Loucy (cell line): ENCODE measurements around the gene ENTPD8.

ENCODE experiments used
- H2AFZ ChIP-seq: fragments of 200-600 bp; sonication (generic); 2 replicates; pipeline ENCODE4 v1.6.0; 2016; ENCODE audit warnings: antibody characterized with exemption, mild to moderate bottlenecking, low read length, moderate library complexity
- H3F3A ChIP-seq: fragments of 200-600 bp; 2 replicates; pipeline ENCODE4 v1.6.0; 2016; ENCODE audit warnings: antibody characterized with exemption, low read depth, mild to moderate bottlenecking
- H3K27me3 ChIP-seq: fragments of 200-600 bp; sonication (generic); 2 replicates; pipeline ENCODE4 v1.6.1; 2014; ENCODE audit warnings: low read length, mild to moderate bottlenecking; ENCODE audit not compliant: insufficient read depth, poor library complexity, severe bottlenecking
- H3K36me3 ChIP-seq: fragments of 200-600 bp; sonication (generic); 2 replicates; pipeline ENCODE4 v1.6.1; 2016; ENCODE audit warnings: low read length; ENCODE audit not compliant: insufficient read depth
- H3K4me1 ChIP-seq: fragments of 200-600 bp; sonication (generic); 2 replicates; pipeline ENCODE4 v1.5.1; 2014; ENCODE audit warnings: low read length, mild to moderate bottlenecking; ENCODE audit not compliant: insufficient read depth, poor library complexity, severe bottlenecking
- H3K4me2 ChIP-seq: fragments of 200-600 bp; sonication (generic); 2 replicates; pipeline ENCODE4 v1.6.0; 2014; ENCODE audit warnings: antibody characterized with exemption, low read length, low read depth, mild to moderate bottlenecking; ENCODE audit not compliant: poor library complexity, severe bottlenecking
- H3K4me3 ChIP-seq: fragments of 200-600 bp; sonication (generic); 2 replicates; pipeline ENCODE4 v1.5.1; 2014; ENCODE audit warnings: low read length, mild to moderate bottlenecking, mixed read lengths; ENCODE audit not compliant: poor library complexity, severe bottlenecking
- H3K79me2 ChIP-seq: fragments of 200-600 bp; sonication (generic); 2 replicates; pipeline ENCODE4 v1.6.1; 2014; ENCODE audit warnings: low read length; ENCODE audit not compliant: insufficient read depth
- H3K9ac ChIP-seq: fragments of 200-600 bp; sonication (generic); 2 replicates; pipeline ENCODE4 v1.6.0; 2014; ENCODE audit warnings: mild to moderate bottlenecking, low read depth, low read length, moderate library complexity; ENCODE audit not compliant: poor library complexity, severe bottlenecking
- H3K9me2 ChIP-seq: fragments of 200-600 bp; sonication (generic); replicated peaks from 2 replicates; pipeline ENCODE4 v1.6.1; 2016; ENCODE audit warnings: low read depth, low read length, mixed read lengths
- H3K9me3 ChIP-seq: fragments of 200-600 bp; sonication (generic); 2 replicates; pipeline ENCODE4 v1.6.1; 2014; ENCODE audit warnings: mild to moderate bottlenecking, antibody characterized with exemption, low read length, low read depth; ENCODE audit not compliant: insufficient read depth
- H4K20me1 ChIP-seq: fragments of 200-600 bp; sonication (generic); 2 replicates; pipeline ENCODE4 v1.6.0; 2014; ENCODE audit warnings: antibody characterized with exemption, low read length, mild to moderate bottlenecking; ENCODE audit not compliant: insufficient read depth, poor library complexity, severe bottlenecking
- CTCF ChIP-seq: fragments of 200-600 bp; sonication (generic); conservative IDR thresholded peaks from 2 replicates; pipeline ENCODE4 v1.5.1; 2014; ENCODE audit warnings: mild to moderate bottlenecking, antibody characterized with exemption, low read length
- EZH2phosphoT487 ChIP-seq: fragments of 200-600 bp; IDR thresholded peaks from 2 replicates; pipeline ENCODE4 v1.6.1; 2018; ENCODE audit warnings: antibody characterized with exemption, mild to moderate bottlenecking, moderate library complexity, borderline replicate concordance

Gene ENTPD8

GRCh38 chr9:137488327-137488653 is 47.1 kb upstream of the ENTPD8 start:
- Histone ChIP-seq H3K9ac (no peak overlapping the region), H3K4me2 (no peak overlapping the region), H3F3A (no peaks in the 10 kb centered on the region), H2AFZ (no peak overlapping the region), H3K79me2 (no peaks in the 10 kb centered on the region), H3K9me2 (no peaks in the 10 kb centered on the region), H4K20me1 (no peaks in the 10 kb centered on the region), H3K9me3 (no peaks in the 10 kb centered on the region), H3K4me3 (no peak overlapping the region), H3K27me3 (no peaks in the 10 kb centered on the region), H3K4me1 (no peaks in the 10 kb centered on the region), H3K36me3 (no peaks in the 10 kb centered on the region)
- no peak for TF ChIP-seq EZH2phosphoT487
- no peak for TF ChIP-seq CTCF

- H2AFZ ChIP-seq, result no peak overlapping the region
- no peak overlapping the region for H3K4me2 ChIP-seq
- TF ChIP-seq EZH2phosphoT487 (no peak), CTCF (no peak)
- no peaks in the 10 kb centered on the region for H3K4me1 ChIP-seq
- H3F3A ChIP-seq, result no peaks in the 10 kb centered on the region
- H4K20me1 ChIP-seq, result no peaks in the 10 kb centered on the region
- no peaks in the 10 kb centered on the region for H3K36me3 ChIP-seq
- no peaks in the 10 kb centered on the region for H3K79me2 ChIP-seq
- no peak overlapping the region for H3K4me3 ChIP-seq
- H3K9ac ChIP-seq, result no peak overlapping the region
- H3K27me3 ChIP-seq, result no peaks in the 10 kb centered on the region
- no peaks in the 10 kb centered on the region for H3K9me2 ChIP-seq
- no peaks in the 10 kb centered on the region for H3K9me3 ChIP-seq
These were observed 46.5 kb upstream of the ENTPD8 start for GRCh38 chr9:137487454-137488326.

GRCh38 chr9:137486545-137487453 is 45.6 kb upstream of the ENTPD8 start:
- H2AFZ ChIP-seq, result no peak overlapping the region
- no peak overlapping the region for H3K4me2 ChIP-seq
- H3F3A ChIP-seq, result no peaks in the 10 kb centered on the region
- no peak overlapping the region for H3K4me3 ChIP-seq
- no peak for TF ChIP-seq CTCF
- no peak for TF ChIP-seq EZH2phosphoT487
- no peaks in the 10 kb centered on the region for H3K27me3 ChIP-seq
- no peaks in the 10 kb centered on the region for H3K4me1 ChIP-seq
- no peaks in the 10 kb centered on the region for H3K36me3 ChIP-seq
- no peaks in the 10 kb centered on the region for H4K20me1 ChIP-seq
- H3K9me3 ChIP-seq, result no peaks in the 10 kb centered on the region
- no peak overlapping the region for H3K9ac ChIP-seq
- H3K79me2 ChIP-seq, result no peaks in the 10 kb centered on the region
- no peaks in the 10 kb centered on the region for H3K9me2 ChIP-seq
